ENCODE results near the gene SLC16A12.

GRCh38 chr10:89563861-89564478 is 28.6 kb upstream of the SLC16A12 start:
- TF ChIP-seq POLR2AphosphoS5 (IDR thresholded peaks at IDR 0.05; ENCODE audit: low read depth, low read length), result no peak
- no peak for TF ChIP-seq POLR2A (IDR thresholded peaks at IDR 0.05; ENCODE audit: low read depth, low read length)
- no peak for TF ChIP-seq TAF1 (IDR thresholded peaks at IDR 0.05; ENCODE audit: low read depth, low read length)
- no peak for TF ChIP-seq POU2F2 (IDR thresholded peaks at IDR 0.05; ENCODE audit: low read depth, low read length)
- no peak for TF ChIP-seq SPI1 (IDR thresholded peaks at IDR 0.05; ENCODE audit: low read depth, low read length)
- no peak for TF ChIP-seq PAX5 (IDR thresholded peaks at IDR 0.05; ENCODE audit: insufficient read depth, low read length, severe bottlenecking)
